ENCODE results near the gene CLEC1B. TPM values are rescaled to one million over a fixed set of nuclear protein-coding genes. Genes with fewer than 3 reads are reported as not detected.

Gene CLEC1B
- total RNA-seq, 4 donors from 2014 or later, result not detected

GRCh38 chr12:10016881-10017280, 18.0 kb upstream of the CLEC1B start:
- no peak overlapping the region for H3K27ac ChIP-seq
- intact Hi-C loops (cut with DNase I; ENCODE audit: low total_unique reads), result no loop called here
- H3K4me1 ChIP-seq, result peaks cover 0 to 5% (median 0%) of the 10 kb centered on the region in 4 donors
- no peak for DNase-seq
- in situ Hi-C loops (cut with MboI; ENCODE audit: low pct_ligation_motif_present in 1 of 4, low pct_unique_long_range_greater_than_20kb in 1 of 4, low sequenced_read_pairs in 3 of 4), result no loop called here
- 6 to 13% methylated on average over 1 of the region's 1 CpG for WGBS, 2 donors (ENCODE audit: low coverage in 1 of 2)
- no peaks in the 10 kb centered on the region for H3K9me3 ChIP-seq
- no peaks in the 10 kb centered on the region for H3K27me3 ChIP-seq
- no peak for TF ChIP-seq EP300 (IDR thresholded peaks at IDR 0.05; ENCODE audit: low read depth)
- no peak for TF ChIP-seq POLR2A (IDR thresholded peaks at IDR 0.05)
- TF ChIP-seq POLR2AphosphoS5 (IDR thresholded peaks at IDR 0.05), result no peak
- TF ChIP-seq, protein P1, sequence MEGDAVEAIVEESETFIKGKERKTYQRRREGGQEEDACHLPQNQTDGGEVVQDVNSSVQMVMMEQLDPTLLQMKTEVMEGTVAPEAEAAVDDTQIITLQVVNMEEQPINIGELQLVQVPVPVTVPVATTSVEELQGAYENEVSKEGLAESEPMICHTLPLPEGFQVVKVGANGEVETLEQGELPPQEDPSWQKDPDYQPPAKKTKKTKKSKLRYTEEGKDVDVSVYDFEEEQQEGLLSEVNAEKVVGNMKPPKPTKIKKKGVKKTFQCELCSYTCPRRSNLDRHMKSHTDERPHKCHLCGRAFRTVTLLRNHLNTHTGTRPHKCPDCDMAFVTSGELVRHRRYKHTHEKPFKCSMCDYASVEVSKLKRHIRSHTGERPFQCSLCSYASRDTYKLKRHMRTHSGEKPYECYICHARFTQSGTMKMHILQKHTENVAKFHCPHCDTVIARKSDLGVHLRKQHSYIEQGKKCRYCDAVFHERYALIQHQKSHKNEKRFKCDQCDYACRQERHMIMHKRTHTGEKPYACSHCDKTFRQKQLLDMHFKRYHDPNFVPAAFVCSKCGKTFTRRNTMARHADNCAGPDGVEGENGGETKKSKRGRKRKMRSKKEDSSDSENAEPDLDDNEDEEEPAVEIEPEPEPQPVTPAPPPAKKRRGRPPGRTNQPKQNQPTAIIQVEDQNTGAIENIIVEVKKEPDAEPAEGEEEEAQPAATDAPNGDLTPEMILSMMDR (IDR thresholded peaks at IDR 0.05), result no peak
- no peak overlapping the region for H3K4me3 ChIP-seq
- H3K36me3 ChIP-seq, result no peaks in the 10 kb centered on the region

- no peak overlapping the region for H3K4me3 ChIP-seq
- DNase-seq, result no peak
- no peak overlapping the region for H3K27ac ChIP-seq
- H3K36me3 ChIP-seq, result no peaks in the 10 kb centered on the region
- TF ChIP-seq EP300 (IDR thresholded peaks at IDR 0.05; ENCODE audit: low read depth) (no peak), POLR2AphosphoS5 (IDR thresholded peaks at IDR 0.05) (no peak), POLR2A (IDR thresholded peaks at IDR 0.05) (no peak)
- TF ChIP-seq, protein P1 (IDR thresholded peaks at IDR 0.05), result no peak
- no peaks in the 10 kb centered on the region for H3K27me3 ChIP-seq
- intact Hi-C loops (cut with DNase I; ENCODE audit: low total_unique reads) (no loop called here), in situ Hi-C loops (cut with MboI; ENCODE audit: low pct_ligation_motif_present in 1 of 4, low pct_unique_long_range_greater_than_20kb in 1 of 4, low sequenced_read_pairs in 3 of 4) (no loop called here)
- no peaks in the 10 kb centered on the region for H3K9me3 ChIP-seq
- H3K4me1 ChIP-seq, result peaks cover 0 to 5% (median 0%) of the 10 kb centered on the region in 4 donors
- WGBS, 2 donors (ENCODE audit: low coverage in 1 of 2), result 77% methylated on average over 4 of the region's 4 CpGs
These were observed 16.5 kb upstream of the CLEC1B start for GRCh38 chr12:10015450-10015849.

DNA sequence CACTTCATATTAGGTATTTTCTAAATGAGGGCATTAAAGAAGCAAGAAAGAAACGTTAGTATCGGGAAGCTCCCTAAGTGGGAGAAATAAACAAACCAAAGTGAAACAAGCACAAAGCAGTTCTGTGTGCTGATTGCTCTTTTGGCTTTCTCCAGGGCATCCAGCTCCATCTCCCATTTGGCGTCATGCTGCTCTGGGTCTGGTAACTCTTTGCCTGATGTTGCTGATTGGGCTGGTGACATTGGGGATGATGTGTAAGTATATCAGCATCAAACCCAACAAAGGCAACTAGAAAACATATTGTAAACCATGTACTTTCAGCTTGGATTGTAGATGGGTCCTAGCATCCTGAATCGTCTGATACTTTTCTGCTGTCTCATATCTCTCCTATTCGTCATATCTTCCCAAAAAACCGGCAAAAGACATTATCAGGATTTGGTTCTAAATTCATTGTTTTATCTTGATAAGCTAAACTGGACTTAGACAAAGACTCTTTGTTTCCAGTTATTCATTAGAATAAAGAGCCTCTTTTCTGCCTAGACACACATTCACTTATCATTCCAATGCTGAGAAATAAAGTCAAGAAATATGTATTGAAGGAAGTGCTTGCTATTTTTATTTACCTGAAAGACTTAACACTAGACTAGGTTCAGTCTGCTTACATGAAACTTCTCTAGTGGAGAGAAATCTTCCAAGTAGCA, 13.9 kb upstream of the CLEC1B start:
- Histone ChIP-seq H3K4me1 (no peaks in the 10 kb centered on the region), H3K27ac (no peak overlapping the region), H3K27me3 (no peaks in the 10 kb centered on the region), H3K36me3 (no peaks in the 10 kb centered on the region), H3K4me3 (no peak overlapping the region), H3K9me3 (no peaks in the 10 kb centered on the region)
- intact Hi-C loops (cut with DNase I; ENCODE audit: low total_unique reads) (no loop called here), in situ Hi-C loops (cut with MboI; ENCODE audit: low pct_ligation_motif_present in 1 of 4, low pct_unique_long_range_greater_than_20kb in 1 of 4, low sequenced_read_pairs in 3 of 4) (no loop called here)
- TF ChIP-seq, protein P1 (IDR thresholded peaks at IDR 0.05), result no peak
- TF ChIP-seq POLR2A (IDR thresholded peaks at IDR 0.05), result no peak
- no peak for TF ChIP-seq EP300 (IDR thresholded peaks at IDR 0.05; ENCODE audit: low read depth)
- TF ChIP-seq POLR2AphosphoS5 (IDR thresholded peaks at IDR 0.05), result no peak
- DNase-seq, result no peak
- 58 to 62% methylated on average over 6 of the region's 6 CpGs for WGBS, 2 donors (ENCODE audit: low coverage in 1 of 2)

DNA sequence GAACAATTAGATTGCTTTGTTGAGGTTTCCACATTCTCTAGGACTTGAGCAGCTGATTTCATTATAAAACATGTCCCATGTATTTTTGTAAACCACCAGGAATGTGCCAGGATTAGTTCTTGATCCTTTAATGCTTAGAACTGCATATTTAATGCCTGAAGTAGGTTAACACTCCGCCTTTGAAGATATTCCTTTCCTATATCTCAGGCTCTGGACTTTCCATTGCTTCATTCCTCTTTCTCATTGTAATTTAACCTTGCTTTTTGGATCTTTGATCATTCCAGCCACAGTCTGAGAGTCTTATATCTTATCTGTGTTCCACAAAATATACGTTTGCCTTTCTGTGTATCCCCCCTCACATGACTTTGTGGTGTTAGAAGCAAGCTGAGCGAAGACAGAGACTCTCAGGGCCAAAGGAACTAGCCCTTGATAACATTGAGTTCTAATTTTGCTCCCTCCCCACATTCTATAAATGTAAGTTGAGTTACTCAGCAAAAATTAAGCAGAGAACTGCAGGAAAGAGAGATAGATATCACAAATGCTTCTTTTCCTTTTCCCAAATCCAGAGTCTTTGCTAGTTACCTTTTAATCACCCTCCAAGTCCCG, 2.4 kb upstream of the CLEC1B start:
- TF ChIP-seq POLR2A (IDR thresholded peaks at IDR 0.05) (no peak), EP300 (IDR thresholded peaks at IDR 0.05; ENCODE audit: low read depth) (no peak), POLR2AphosphoS5 (IDR thresholded peaks at IDR 0.05) (no peak)
- TF ChIP-seq, protein P1 (IDR thresholded peaks at IDR 0.05), result no peak
- in situ Hi-C loops (cut with MboI; ENCODE audit: low pct_ligation_motif_present in 1 of 4, low pct_unique_long_range_greater_than_20kb in 1 of 4, low sequenced_read_pairs in 3 of 4) (no loop called here), intact Hi-C loops (cut with DNase I; ENCODE audit: low total_unique reads) (no loop called here)
- H3K9me3 ChIP-seq, result no peaks in the 10 kb centered on the region
- H3K4me1 ChIP-seq, result no peaks in the 10 kb centered on the region
- H3K36me3 ChIP-seq, result no peaks in the 10 kb centered on the region
- no peak for DNase-seq
- 69 to 76% methylated on average over 4 of the region's 4 CpGs for WGBS, 2 donors (ENCODE audit: low coverage in 1 of 2)
- no peaks in the 10 kb centered on the region for H3K27me3 ChIP-seq
- no peak overlapping the region for H3K27ac ChIP-seq
- H3K4me3 ChIP-seq, result no peak overlapping the region

All from transverse colon (tissue), 4 donors.